HG03439 (cell line): ENCODE results near the gene ADCY6.
A peak's percentile ranks its signal among the peaks of the same experiment; 100 is the strongest.
"Not testable (repeated sequence)": the region's sequence is repeated elsewhere in the genome, so short reads cannot be mapped to it uniquely, and the experiment has no call there.

Experiments
- ATAC-seq: cut with Tn5 transposase; IDR thresholded peaks from one replicate; pipeline ENCODE4 v1.9.1; 2021; ENCODE audit warnings: mild to moderate bottlenecking, moderate library complexity; ENCODE audit not compliant: unreplicated experiment

ADCY6 gene

DNA sequence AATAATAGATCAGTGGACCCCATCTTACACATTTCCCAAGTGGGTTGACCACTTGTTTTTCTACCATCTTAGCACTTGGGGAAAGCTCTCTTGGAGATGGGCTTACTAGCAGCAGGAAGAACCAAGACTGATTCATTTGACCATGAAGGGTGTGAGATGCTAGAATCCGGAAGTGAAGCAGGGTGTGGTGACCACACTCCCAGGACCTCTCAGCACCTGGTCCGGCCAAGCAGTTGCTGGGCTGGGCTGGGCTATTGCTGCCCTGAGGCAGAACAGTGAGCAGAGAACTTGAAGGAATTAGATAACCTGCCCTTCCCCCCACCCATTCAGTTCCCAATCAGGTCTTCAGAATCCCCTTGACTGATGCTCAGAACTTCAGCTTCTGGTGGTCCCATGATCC lies 24.4 kb downstream of the ADCY6 start:
- ATAC-seq: no peak

DNA sequence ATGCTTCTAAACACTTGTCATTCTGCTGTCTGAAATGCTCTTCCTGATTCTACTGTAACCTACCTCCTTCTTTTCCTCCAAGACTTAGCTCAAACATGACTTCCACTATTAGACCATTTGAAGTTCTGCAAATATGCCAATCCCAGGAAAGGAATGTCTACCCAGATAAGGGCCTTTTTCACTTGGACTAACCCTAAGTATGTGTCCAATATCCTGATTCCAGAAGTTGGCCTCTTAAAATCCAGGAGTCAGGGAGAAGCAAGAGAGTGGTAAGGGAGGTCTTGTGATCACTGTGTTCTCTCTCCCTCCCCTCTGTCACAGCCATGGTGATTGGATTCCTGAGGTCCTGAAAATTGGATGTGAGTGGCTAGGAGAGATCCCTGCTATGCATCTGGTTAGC lies 30.2 kb downstream of the ADCY6 start:
- ATAC-seq: no peak

DNA sequence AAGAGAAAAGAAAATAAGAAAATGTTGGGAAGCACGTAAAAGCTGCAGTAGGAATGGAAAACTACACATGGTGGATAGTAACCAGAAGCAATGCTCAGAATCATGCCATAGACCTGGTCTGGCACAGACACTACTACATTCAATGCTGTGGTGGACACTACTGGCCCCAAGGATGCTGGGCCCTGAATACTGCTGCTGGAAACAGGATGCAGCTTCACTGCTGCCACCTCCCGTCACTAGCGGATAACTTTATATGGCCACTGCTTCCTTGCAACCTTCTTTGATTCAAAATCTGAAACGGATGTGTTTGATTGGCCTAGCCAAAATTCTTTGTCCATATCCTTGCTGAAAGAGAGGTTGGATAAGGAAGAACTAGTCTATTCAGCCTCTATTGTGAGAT lies 30.7 kb downstream of the ADCY6 start:
- no peak for ATAC-seq

DNA sequence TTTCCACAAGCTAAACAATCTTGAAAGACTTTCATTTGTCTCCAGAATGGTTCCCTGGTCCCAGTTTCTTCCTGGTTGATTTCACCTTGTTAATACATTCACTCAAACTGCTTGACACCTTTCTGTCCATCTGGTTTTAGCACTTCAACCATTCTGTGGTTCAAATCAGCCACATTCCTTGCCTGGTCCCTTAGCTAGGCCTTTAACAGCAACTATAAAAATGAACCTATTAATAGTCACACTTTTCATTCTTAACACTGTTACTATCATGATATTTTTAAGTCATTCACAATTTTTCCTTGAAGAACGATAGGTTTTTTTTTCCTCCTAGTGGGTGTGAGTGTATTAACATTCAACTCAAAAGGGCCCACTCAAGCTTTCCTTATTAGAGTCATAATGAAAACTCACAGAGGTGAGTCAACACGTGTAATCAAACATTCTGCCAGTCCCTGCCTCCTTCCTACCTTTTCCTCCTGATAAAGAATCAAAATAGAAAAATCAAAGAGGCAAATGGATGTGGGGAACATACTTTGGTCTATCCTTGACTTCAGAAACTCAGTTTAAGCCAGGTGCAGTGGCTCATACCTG lies 38.0 kb downstream of the ADCY6 start:
- ATAC-seq: no peak

DNA sequence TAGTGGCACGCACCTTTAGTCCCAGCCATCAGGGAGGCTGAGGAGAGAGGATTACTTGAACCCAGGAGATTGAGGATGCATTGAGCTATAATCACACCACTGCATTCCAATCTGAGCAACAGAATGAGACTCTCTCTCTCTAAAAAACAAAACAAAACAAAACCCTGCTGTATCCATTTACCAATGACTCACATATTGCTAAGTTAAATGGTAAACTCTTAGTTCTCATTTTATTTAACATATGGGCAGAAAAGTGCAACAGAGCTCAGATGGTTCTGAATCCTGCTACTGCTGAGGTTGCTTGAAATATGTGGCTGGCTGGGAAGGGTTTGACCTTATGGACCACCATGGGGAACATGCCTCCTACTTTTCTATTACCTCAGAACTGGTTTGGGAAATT lies 38.7 kb downstream of the ADCY6 start:
- no peak for ATAC-seq

DNA sequence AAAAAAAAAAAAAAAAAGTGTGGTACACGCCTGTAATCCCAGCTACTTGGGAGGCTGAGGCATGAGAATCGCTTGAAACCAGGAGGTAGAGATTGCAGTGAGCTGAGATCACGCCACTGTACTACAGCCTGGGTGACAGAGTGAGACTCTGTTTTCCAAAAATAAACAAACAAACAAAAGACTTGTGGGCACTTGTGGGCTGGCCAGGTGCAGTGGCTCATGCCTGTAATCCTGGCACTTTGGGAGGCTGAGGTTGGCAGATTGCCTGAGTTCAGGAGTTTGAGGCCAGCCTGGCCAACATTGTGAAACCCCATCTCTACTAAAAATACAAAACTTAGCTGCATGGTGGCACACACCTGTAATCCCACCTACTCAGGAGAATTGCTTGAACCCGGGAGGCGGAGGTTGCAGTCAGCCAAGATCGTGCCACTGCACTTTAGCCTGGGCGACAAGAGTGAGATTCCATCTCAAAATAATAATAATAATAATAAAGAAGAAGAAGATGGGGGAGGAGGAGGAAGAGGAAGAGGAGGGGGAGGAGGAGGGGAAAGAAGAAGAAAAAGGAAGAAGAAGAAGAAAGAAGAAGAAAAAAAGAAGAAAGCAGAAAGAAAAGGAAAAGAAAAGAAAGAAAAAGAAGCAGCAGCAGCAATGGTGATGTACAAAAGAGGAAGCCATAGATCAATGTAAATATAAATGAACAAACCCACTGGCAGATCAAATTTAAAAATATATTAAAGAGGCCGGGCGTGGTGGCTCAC lies 44.5 kb downstream of the ADCY6 start:
- ATAC-seq: no peak

DNA sequence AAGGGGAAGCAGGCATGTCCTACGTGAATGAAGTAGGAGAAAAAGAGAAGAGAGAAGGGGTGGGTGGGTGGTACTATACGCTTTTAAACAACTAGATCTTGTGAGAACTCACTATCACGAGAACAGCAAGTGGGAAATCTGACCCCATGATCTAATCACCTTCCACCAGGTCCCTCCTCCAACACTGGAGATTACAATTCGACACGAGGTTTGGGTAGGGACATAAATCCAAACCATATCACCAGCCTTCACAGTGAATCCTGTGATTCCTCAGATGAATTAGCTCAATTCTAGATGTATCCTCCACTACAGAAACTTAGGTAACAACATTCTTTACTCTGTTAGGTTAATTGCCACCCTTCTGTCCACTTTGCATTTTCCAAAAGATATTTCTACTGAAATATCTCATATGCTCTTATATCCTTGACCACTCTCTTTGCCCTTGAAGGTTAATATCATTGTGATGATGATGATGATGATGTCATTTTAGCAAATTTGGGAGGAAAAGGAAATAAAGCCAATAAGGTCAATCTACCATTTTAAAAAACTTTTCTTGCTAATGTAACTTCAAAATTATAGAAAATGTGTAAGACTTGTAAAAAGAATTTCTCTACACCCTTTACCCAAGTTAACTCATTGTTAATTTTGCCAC lies 49.1 kb downstream of the ADCY6 start:
- no peak for ATAC-seq

DNA sequence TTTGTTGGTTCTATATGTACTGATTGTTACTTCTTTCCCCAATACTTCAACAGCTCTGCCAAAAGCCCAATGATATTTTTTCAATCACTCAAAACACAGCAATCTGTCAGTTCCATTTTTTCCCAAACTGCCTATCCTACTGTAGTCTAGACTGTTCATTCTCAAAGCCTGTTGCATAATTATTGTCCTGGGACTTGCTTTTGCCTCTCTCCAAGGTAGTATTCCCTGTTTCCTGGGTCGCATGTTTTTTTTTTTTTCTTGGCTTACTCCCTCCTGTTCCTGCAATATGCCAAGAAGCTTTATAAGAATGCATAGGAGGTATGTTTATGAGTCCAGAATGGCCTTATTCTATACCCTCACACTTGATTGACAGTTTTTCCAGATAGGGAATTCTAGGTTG lies 52.4 kb downstream of the ADCY6 start:
- ATAC-seq: no peak

DNA sequence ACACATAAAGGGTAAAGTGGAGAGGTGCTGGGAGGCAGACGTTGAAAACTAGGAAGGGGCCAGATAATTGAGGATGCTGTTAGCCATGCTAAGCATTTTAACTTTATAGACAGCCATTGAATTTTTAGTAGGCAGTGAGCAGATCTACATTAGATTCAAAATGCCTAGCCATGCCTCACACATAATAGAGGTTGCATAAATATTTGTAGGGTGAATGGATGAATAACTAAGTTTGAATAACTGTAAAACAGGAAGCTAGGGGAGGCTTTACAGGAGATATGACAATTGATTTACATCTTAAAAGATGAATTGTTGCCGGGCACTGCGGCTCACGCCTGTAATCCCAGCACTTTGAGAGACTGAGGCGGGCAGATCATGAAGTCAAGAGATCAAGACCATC lies 60.1 kb downstream of the ADCY6 start:
- ATAC-seq: no peak

DNA sequence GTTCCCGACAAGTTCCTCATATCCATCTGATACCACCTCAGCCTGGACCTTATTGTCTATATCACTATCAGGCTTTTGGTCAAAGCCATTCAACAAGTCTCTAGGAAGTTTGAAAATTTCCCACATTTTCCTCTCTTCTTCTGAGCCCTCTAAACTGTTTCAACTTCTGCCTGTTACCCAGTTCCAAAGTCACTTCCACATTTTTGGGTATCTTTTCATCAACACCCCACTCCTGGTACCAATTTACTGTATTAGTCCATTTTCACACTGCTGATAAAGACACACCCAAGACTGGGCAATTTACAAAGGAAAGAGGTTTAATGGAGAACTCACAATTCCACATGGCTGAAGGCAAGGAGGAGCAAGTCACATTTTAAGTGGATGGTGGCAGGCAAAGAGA lies 68.2 kb downstream of the ADCY6 start:
- not testable (repeated sequence) for ATAC-seq

DNA sequence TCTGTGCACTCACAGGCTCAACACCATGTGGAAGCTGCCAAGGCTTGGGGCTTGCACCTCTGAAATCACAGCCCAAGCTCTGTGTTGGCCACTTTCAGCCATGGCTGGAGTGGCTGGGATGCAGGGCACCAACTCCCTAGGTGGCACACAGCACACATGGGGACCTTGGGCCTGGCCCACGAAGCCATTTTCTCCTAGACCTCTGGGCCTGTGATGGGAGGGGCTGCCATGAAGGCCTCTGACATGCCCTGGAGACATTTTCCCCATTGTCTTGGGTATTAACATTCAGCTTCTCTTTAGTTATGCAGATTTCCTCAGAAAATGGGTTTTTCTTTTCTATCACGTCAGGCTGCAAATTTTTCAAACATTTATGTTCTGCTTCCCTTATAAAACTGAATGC lies 68.7 kb downstream of the ADCY6 start:
- ATAC-seq: not testable (repeated sequence)

DNA sequence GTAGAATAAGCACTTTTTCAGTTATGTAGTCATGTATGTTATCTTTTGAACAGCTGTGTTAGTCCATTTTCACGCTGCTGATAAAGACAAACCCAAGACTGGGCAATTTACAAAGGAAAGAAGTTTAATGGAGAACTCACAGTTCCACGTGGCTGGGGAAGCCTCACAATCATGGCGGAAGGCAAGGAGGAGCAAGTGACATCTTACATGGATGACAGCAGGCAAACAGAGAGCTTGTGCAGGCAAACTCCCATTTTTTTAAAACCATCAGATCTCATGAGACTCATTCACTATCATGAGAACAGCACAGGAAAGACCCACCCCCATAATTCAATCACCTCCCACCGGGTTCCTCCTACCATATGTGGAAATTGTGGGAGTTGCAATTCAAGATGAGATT lies 69.9 kb downstream of the ADCY6 start:
- ATAC-seq: not testable (repeated sequence)

DNA sequence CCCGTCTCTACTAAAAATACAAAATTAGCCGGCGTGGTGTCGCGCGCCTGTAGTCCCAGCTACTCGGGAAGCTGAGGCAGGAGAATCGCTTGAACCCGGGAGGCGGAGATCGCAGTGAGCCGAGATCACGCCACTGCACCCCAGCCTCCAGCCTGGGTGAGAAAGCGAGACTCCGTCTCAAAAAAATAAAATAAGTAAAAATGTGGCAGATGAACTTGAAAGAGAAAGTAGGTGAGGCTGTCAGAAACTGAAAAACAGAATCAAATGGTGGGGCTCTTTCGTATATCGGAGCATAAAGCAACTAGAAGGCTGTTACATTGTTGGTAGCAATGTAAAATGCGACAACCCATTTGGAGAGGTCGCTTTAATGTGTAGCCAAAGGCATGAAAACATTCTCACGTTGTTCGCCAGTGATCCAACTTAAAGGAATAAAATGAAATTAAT lies 71.6 kb downstream of the ADCY6 start:
- ATAC-seq: no peak

DNA sequence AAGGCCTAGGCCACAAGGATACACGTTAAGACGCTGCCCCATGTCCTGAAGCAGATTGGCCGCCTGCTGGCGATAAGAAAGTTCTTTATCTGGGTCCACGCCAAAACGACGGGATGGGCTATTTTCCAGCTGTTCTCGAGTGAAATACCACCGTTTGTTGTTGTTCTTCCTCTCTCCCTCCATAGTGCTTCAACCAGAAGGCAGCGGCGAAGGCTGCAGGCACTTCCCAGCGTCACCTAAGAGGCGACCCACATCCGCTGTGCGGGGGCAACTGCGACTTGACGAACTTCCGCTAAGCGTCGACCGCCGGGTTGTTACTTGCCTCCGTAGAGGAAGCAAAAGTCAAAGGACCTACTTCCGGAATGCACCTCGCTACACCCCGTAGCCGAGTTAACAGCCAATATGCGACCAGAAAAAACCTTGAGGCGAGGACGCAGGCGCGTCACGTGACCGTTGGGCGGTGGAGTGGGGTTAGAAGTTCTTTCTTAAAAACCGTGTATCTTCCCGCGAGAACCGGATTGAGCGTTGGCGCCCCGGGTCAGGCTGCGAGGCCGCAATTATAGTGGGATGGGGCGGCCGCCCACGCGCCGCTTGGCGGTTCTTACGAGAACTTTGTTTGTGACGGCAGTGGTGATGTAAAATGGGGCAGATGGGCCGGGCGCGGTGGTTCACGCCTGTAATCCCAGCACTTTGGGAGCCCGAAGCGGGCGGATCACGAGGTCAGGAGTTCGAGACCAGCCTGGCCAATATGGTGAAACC lies 72.2 kb downstream of the ADCY6 start, which contains the start of gene CCNT1:
CCNT1 (minus strand) TSS at position 215 of the 759 bp plus-strand sequence; CDS start at position 183, 32 bp downstream.
- peak; percentile 97 for ATAC-seq
